Vagina (tissue), 2 donors: Measurements from ENCODE around the gene PRKAG3. TPM values are rescaled to one million over a fixed set of nuclear protein-coding genes. Genes with fewer than 3 reads are reported as not detected.

ENCODE experiments used
- DNase-seq, 2 donors: peaks; one replicate each; pipeline ENCODE4 v3.0.0-alpha.2; 2017; ENCODE audit errors: extremely low spot score in 2 of 2
- H3K27ac ChIP-seq: fragments of 200-600 bp; sonication (generic); one replicate; pipeline ENCODE4 v1.5.1; 2019
- H3K27me3 ChIP-seq: fragments of 200-600 bp; sonication (generic); one replicate; pipeline ENCODE4 v1.5.1; 2019
- H3K36me3 ChIP-seq, 2 donors: fragments of 200-600 bp; sonication (generic); one replicate each; pipeline ENCODE4 v1.5.1; 2017 to 2019
- H3K4me1 ChIP-seq: fragments of 200-600 bp; sonication (generic); one replicate; pipeline ENCODE4 v1.5.1; 2019
- H3K4me3 ChIP-seq, 2 donors: fragments of 200-600 bp; sonication (generic); 1 replicate in 1 of 2; 2 replicates in 1 of 2; pipeline ENCODE4 v1.5.1; 2016 to 2019
- H3K9me3 ChIP-seq: fragments of 200-600 bp; sonication (generic); one replicate; pipeline ENCODE4 v1.5.1; 2019
- POLR2A ChIP-seq, 2 donors: fragments of 450-650 bp; IDR thresholded peaks; one replicate each; pipeline ENCODE4 v1.6.1; 2017; ENCODE audit warnings: antibody characterized with exemption in 2 of 2, mild to moderate bottlenecking in 2 of 2, moderate library complexity in 2 of 2
- POLR2AphosphoS5 ChIP-seq, 2 donors: sonication (generic); formaldehyde crosslinking; IDR thresholded peaks; one replicate each; pipeline ENCODE4 v1.9.0; 2017; ENCODE audit warnings: antibody characterized with exemption in 2 of 2, mild to moderate bottlenecking in 2 of 2, low read depth in 1 of 2; ENCODE audit not compliant: insufficient read depth in 1 of 2
- intact Hi-C: fragments of 100-400 bp; cut with DNase I; formaldehyde crosslinking; loops from one replicate; pipeline ENCODE4 v1.15.1; 2023
- total RNA-seq: library from RNA; depleted of rRNA; stranded (reverse); fragments of >200 nt; gene quantifications from one replicate; pipeline ENCODE4 v1.2.3, GENCODE V29; 2016
- TF ChIP-seq, protein P1 (sequence below), 3 experiments: fragments of 450-650 bp in 2 of 3; fragments of 200-600 bp in 1 of 3; sonication (generic) in 1 of 3; IDR thresholded peaks; one replicate each; pipeline ENCODE4 v1.5.1; 2017 to 2019; ENCODE audit warnings: antibody characterized with exemption in 3 of 3, mild to moderate bottlenecking in 2 of 3, moderate library complexity in 2 of 3

Gene PRKAG3
- total RNA-seq, 1 donor from 2014 or later = not detected

DNA sequence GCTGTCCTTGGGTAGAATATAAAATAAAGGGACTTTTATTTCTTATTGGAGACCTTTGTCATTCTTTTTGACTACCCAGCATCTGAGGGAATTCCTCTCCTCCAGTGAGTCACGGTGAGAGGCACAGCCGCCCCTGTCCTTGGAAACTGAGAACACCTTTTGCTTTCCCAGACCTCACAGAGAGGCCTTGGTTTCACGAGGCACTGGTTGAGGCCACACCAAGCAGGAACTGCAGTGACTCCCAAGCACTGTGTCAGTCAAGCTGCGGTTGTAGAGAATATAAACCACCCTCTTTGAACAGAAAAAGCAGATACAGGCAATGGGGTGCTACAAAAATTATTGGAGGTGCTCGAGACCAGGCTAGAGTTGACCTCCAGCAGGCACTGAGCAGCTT is 16.4 kb downstream of the PRKAG3 start:
- peaks cover 0 to 36% of the 10 kb centered on the region in 2 donors for H3K36me3 ChIP-seq
- DNase-seq = no peak

DNA sequence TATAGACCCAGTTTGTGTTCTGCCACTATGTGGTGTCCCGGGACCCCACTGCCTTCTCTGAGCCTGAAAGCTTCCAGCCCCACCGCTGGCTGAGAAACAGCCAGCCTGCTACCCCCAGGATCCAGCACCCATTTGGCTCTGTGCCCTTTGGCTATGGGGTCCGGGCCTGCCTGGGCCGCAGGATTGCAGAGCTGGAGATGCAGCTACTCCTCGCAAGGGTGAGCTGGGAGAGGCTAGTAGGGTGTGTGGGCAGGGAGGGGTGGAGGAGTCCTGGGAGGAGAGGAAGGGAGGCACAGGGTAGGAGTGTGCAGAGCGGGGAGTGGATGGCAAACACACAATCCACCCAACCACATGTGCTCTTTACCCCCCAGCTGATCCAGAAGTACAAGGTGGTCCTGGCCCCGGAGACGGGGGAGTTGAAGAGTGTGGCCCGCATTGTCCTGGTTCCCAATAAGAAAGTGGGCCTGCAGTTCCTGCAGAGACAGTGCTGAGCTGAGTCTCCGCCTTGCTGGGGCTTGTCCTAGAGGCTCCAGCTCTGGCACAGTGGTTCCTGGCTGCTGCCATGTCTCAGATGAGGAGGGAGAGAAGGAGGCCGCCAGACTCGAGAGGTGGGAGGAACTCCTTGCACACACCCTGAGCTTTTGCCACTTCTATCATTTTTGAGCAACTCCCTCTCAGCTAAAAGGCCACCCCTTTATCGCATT is 16.9 kb downstream of the PRKAG3 start:
- H3K9me3 ChIP-seq = no peaks in the 10 kb centered on the region
- no peaks in the 10 kb centered on the region for H3K4me1 ChIP-seq
- no peak overlapping the region for H3K27ac ChIP-seq
- intact Hi-C loops = loop anchor here (10.0 kb wide), 1 partner anchor 1400 kb away; no protein-coding TSS in a partner anchor
- TF ChIP-seq POLR2A (IDR thresholded peaks at IDR 0.05) (no peak), POLR2AphosphoS5 (IDR thresholded peaks at IDR 0.05; ENCODE audit: insufficient read depth in 1 of 2, low read depth in 1 of 2) (no peak)
- TF ChIP-seq, protein P1, sequence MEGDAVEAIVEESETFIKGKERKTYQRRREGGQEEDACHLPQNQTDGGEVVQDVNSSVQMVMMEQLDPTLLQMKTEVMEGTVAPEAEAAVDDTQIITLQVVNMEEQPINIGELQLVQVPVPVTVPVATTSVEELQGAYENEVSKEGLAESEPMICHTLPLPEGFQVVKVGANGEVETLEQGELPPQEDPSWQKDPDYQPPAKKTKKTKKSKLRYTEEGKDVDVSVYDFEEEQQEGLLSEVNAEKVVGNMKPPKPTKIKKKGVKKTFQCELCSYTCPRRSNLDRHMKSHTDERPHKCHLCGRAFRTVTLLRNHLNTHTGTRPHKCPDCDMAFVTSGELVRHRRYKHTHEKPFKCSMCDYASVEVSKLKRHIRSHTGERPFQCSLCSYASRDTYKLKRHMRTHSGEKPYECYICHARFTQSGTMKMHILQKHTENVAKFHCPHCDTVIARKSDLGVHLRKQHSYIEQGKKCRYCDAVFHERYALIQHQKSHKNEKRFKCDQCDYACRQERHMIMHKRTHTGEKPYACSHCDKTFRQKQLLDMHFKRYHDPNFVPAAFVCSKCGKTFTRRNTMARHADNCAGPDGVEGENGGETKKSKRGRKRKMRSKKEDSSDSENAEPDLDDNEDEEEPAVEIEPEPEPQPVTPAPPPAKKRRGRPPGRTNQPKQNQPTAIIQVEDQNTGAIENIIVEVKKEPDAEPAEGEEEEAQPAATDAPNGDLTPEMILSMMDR (IDR thresholded peaks at IDR 0.05) = no peak
- DNase-seq = no peak
- no peak overlapping the region for H3K4me3 ChIP-seq
- H3K27me3 ChIP-seq = no peaks in the 10 kb centered on the region
- peaks cover 0 to 36% of the 10 kb centered on the region in 2 donors for H3K36me3 ChIP-seq

More for the DNA sequence above, 16.4 kb downstream of the PRKAG3 start:
- no peak overlapping the region for H3K27ac ChIP-seq
- TF ChIP-seq POLR2AphosphoS5 (IDR thresholded peaks at IDR 0.05; ENCODE audit: insufficient read depth in 1 of 2, low read depth in 1 of 2) (no peak), POLR2A (IDR thresholded peaks at IDR 0.05) (no peak)
- TF ChIP-seq, protein P1 (IDR thresholded peaks at IDR 0.05) = no peak
- H3K4me1 ChIP-seq = no peaks in the 10 kb centered on the region
- H3K4me3 ChIP-seq = no peak overlapping the region
- H3K27me3 ChIP-seq = no peaks in the 10 kb centered on the region
- no peaks in the 10 kb centered on the region for H3K9me3 ChIP-seq
- intact Hi-C loops = loop anchor here (10.0 kb wide), 1 partner anchor 1400 kb away; no protein-coding TSS in a partner anchor

DNA sequence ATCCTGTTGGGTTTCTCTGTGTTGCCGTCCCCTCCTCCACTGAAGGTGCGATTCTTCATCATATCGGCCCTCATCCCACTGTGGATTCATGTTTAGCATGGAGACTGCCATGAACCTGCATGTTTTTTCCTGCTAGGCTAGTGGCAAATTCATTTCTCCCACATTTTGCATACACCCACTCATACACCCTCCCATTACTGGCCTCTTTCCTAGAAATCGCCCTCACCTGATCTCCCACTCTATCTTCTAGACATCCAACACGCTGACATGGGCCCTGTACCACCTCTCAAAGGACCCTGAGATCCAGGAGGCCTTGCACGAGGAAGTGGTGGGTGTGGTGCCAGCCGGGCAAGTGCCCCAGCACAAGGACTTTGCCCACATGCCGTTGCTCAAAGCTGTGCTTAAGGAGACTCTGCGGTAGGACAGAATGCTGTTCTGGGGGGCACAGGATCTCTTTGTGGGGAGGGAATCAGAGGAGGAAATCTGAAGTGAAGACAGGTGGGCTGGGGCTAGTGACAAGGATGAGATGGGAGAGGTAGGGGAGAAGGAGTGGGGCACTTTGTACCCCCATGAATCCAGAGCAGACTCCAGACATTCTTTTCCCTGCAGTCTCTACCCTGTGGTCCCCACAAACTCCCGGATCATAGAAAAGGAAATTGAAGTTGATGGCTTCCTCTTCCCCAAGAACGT is 17.7 kb downstream of the PRKAG3 start:
- H3K4me1 ChIP-seq = no peaks in the 10 kb centered on the region
- H3K9me3 ChIP-seq = no peaks in the 10 kb centered on the region
- no peaks in the 10 kb centered on the region for H3K27me3 ChIP-seq
- peaks cover 0 to 36% of the 10 kb centered on the region in 2 donors for H3K36me3 ChIP-seq
- H3K4me3 ChIP-seq = no peak overlapping the region
- intact Hi-C loops = loop anchor here (10.0 kb wide), 1 partner anchor 1401 kb away; no protein-coding TSS in a partner anchor
- TF ChIP-seq, protein P1 (IDR thresholded peaks at IDR 0.05) = no peak
- no peak overlapping the region for H3K27ac ChIP-seq
- DNase-seq = no peak

DNA sequence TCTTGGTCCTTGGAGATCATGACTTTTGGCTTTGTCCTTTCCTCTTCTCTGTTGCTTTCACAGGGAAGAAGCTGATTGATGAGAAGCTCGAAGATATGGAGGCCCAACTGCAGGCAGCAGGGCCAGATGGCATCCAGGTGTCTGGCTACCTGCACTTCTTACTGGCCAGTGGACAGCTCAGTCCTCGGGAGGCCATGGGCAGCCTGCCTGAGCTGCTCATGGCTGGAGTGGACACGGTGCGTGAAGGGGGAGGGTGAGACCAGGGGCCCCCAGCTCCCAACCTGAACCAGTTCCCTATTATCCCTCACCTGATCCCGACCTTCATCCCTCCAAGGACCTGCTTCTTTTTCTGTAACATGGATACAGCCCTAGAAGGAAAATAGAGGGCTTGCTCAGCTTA is 18.7 kb downstream of the PRKAG3 start:
- TF ChIP-seq POLR2AphosphoS5 (IDR thresholded peaks at IDR 0.05; ENCODE audit: insufficient read depth in 1 of 2, low read depth in 1 of 2) (no peak), POLR2A (IDR thresholded peaks at IDR 0.05) (no peak)
- TF ChIP-seq, protein P1 (IDR thresholded peaks at IDR 0.05) = no peak
- Histone ChIP-seq H3K27me3 (no peaks in the 10 kb centered on the region), H3K27ac (no peak overlapping the region), H3K36me3 (peaks cover 0 to 36% of the 10 kb centered on the region in 2 donors), H3K4me1 (no peaks in the 10 kb centered on the region), H3K4me3 (no peak overlapping the region), H3K9me3 (no peaks in the 10 kb centered on the region)
- intact Hi-C loops = loop anchor here (10.0 kb wide), 1 partner anchor 1402 kb away; no protein-coding TSS in a partner anchor
- DNase-seq = no peak
